Activated naive CD8-positive, alpha-beta T cell (primary cell): Measurements from ENCODE around the gene PXYLP1.
A peak's percentile ranks its signal among the peaks of the same experiment; 100 is the strongest.

ENCODE experiments used
- H3K27ac Mint-ChIP-seq: one replicate; pipeline ENCODE4 v1.8.0; 2021; ENCODE audit warnings: mixed read lengths
- H3K27me3 Mint-ChIP-seq: one replicate; pipeline ENCODE4 v1.8.0; 2021; ENCODE audit warnings: mixed read lengths
- H3K36me3 Mint-ChIP-seq: one replicate; pipeline ENCODE4 v1.8.0; 2021; ENCODE audit warnings: mixed read lengths
- H3K4me1 Mint-ChIP-seq: one replicate; pipeline ENCODE4 v1.8.0; 2021; ENCODE audit warnings: low read depth, mixed read lengths
- H3K4me3 Mint-ChIP-seq: one replicate; pipeline ENCODE4 v1.8.0; 2021; ENCODE audit warnings: mild to moderate bottlenecking, mixed read lengths
- H3K9me3 Mint-ChIP-seq: one replicate; pipeline ENCODE4 v1.8.0; 2021; ENCODE audit warnings: low read depth, mixed read lengths

Gene PXYLP1

GRCh38 chr3:141321109-141321497, 89.5 kb downstream of the PXYLP1 start:
- peaks cover 11% of the 10 kb centered on the region for H3K9me3 Mint-ChIP-seq
- H3K4me3 Mint-ChIP-seq, result no peak overlapping the region
- peaks cover 10% of the 10 kb centered on the region for H3K36me3 Mint-ChIP-seq
- H3K27ac Mint-ChIP-seq, result peak overlapping the region; percentile 67
- no peaks in the 10 kb centered on the region for H3K27me3 Mint-ChIP-seq
- H3K4me1 Mint-ChIP-seq, result peaks cover 32% of the 10 kb centered on the region

DNA sequence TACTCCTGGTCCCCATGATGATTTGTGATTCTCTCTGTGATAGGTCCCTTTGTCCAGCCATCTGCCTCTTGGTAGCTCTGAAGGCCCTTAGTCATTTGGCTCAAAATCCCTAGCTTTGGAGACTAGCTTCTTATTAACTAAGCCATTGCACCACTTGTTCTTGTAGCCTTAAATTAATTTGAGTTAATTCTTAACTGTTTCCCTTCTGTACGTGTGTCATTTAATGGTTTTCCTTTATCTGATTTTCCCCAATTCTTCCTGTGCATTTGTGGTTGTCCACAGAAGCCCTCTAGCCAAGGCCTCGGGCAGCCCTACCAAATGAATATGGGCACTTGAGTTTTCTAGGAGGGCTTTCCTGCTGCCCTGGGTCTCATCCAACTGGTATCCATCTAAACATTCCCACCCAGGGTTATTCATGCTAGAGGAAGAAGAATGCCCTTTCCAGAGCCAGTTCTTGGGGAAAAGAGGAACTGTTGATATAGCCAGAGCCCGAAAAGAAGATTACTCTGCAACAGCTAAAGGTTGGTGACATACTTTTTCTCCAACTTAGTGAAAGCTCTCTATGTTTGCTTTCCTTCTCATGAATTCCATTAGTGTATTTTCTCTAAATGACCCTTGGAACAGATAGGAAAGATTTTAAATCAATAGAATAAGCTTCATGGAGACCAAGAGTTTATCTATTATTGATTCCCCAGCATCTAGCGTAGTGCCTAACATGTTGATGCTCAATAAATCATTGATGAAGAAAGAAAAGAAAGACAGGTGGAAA, 92.5 kb downstream of the PXYLP1 start:
- Mint-ChIP-seq H3K9me3 (peaks cover 11% of the 10 kb centered on the region), H3K36me3 (peaks cover 10% of the 10 kb centered on the region), H3K27me3 (no peaks in the 10 kb centered on the region), H3K27ac (no peak overlapping the region), H3K4me1 (peaks cover 38% of the 10 kb centered on the region), H3K4me3 (no peak overlapping the region)

- no peaks in the 10 kb centered on the region for H3K36me3 Mint-ChIP-seq
- no peaks in the 10 kb centered on the region for H3K9me3 Mint-ChIP-seq
- no peak overlapping the region for H3K4me3 Mint-ChIP-seq
- H3K27ac Mint-ChIP-seq, result no peak overlapping the region
- no peaks in the 10 kb centered on the region for H3K27me3 Mint-ChIP-seq
- H3K4me1 Mint-ChIP-seq, result peaks cover 18% of the 10 kb centered on the region
These were observed 94.5 kb downstream of the PXYLP1 start for GRCh38 chr3:141326123-141326522.

DNA sequence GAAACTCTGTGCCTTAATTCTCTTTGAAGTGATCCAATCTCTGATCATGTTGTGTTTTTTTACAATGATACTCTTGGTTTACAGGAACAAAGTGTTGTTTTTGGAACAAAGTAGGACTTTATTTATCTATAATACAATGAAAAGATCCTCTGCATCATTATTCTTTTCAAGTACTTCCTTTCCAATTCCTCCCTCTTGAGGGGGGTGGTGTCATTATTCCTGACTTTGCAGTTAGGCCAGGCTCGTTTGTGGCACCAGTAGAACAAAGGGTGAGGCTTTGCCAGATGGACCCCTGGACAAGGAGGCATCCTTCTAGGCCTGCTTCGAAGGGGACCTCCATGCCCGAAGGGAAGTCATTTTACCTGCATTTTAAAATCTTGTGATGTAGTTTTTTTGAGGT, 95.0 kb downstream of the PXYLP1 start:
- Mint-ChIP-seq H3K36me3 (no peaks in the 10 kb centered on the region), H3K9me3 (no peaks in the 10 kb centered on the region), H3K4me3 (no peak overlapping the region), H3K4me1 (peaks cover 13% of the 10 kb centered on the region), H3K27me3 (no peaks in the 10 kb centered on the region), H3K27ac (no peak overlapping the region)

DNA sequence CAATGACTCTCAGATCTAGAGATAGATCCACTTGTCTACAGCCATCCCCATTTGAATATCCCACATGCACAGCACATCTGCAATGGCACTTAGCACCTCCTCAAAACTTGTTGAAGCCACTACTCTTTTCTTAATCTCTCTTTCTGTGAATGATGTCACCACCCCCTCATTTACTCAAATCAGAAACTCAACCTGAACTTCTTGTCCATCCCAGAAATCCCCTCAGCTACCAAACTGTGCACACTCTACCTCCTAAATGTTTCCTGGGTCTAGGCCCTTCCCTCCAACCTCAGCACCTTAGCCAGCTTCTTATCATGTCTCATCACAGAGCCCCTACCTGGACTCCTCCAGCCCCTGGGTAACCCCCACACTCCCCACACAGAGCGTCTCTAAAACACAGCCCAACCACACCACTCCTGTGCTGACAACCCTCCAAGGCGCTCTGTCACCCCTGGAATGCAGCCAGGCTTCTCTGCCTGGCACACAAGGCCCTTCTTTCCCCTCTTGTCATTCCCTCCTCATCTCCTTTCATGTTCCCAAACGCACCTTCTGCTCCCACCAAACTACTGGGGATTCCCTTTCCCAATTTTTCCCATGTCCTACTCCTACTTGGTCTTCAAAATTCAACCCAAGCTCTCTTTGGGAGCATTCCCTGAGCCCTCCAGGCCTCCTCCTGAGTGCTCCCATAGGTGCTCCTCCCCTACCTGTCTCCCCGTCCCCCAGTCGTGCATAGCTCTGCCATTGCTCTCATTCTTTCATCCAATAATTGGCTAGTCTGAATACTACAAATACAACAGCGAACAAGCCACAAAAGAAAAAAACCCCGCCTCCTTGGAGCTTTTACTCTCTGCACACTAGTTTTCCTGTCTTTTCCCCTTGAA, 96.9 kb downstream of the PXYLP1 start:
- no peaks in the 10 kb centered on the region for H3K9me3 Mint-ChIP-seq
- no peaks in the 10 kb centered on the region for H3K36me3 Mint-ChIP-seq
- no peak overlapping the region for H3K27ac Mint-ChIP-seq

GRCh38 chr3:141330235-141330634, 98.6 kb downstream of the PXYLP1 start:
- H3K9me3 Mint-ChIP-seq, result no peaks in the 10 kb centered on the region
- H3K4me3 Mint-ChIP-seq, result no peak overlapping the region
- H3K36me3 Mint-ChIP-seq, result no peaks in the 10 kb centered on the region
- H3K27ac Mint-ChIP-seq, result no peak overlapping the region
- peaks cover 9% of the 10 kb centered on the region for H3K4me1 Mint-ChIP-seq
- H3K27me3 Mint-ChIP-seq, result no peaks in the 10 kb centered on the region

More for the DNA sequence above, 96.9 kb downstream of the PXYLP1 start:
- H3K4me1 Mint-ChIP-seq, result peaks cover 9% of the 10 kb centered on the region
- no peak overlapping the region for H3K4me3 Mint-ChIP-seq
- H3K27me3 Mint-ChIP-seq, result no peaks in the 10 kb centered on the region

DNA sequence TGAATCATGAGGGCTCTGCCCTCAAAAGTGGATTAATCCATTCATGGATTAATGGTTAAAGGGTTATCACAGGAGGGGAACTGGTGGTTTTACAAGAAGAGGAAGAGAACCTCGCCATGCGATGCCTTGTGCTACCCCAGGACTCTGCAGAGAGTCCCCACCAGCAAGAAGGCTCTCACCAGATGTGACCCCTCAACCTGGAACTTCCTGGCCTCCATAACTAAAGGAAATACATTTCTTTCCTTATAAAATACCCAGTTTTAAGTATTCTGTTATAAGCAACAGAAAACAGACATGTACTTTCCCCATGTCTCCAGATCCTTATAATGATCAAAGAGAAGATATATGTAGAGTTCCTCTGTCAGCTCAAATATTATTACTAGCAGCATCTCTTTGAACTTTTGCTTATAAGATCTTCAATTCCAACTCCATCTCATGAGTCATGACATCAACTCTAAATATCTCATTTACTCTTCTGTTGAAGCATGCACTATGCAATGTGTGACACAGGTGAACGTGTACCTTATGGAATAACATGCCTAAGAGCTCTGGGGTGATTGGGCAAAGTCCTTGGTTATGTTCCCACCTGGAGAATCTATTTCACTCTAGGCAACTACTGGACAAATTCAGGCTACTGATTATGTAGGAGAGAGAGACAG, 99.2 kb downstream of the PXYLP1 start:
- no peak overlapping the region for H3K4me3 Mint-ChIP-seq
- peaks cover 8% of the 10 kb centered on the region for H3K4me1 Mint-ChIP-seq
- peaks cover 2% of the 10 kb centered on the region for H3K27me3 Mint-ChIP-seq
- H3K27ac Mint-ChIP-seq, result no peak overlapping the region
- H3K9me3 Mint-ChIP-seq, result no peaks in the 10 kb centered on the region
- no peaks in the 10 kb centered on the region for H3K36me3 Mint-ChIP-seq

DNA sequence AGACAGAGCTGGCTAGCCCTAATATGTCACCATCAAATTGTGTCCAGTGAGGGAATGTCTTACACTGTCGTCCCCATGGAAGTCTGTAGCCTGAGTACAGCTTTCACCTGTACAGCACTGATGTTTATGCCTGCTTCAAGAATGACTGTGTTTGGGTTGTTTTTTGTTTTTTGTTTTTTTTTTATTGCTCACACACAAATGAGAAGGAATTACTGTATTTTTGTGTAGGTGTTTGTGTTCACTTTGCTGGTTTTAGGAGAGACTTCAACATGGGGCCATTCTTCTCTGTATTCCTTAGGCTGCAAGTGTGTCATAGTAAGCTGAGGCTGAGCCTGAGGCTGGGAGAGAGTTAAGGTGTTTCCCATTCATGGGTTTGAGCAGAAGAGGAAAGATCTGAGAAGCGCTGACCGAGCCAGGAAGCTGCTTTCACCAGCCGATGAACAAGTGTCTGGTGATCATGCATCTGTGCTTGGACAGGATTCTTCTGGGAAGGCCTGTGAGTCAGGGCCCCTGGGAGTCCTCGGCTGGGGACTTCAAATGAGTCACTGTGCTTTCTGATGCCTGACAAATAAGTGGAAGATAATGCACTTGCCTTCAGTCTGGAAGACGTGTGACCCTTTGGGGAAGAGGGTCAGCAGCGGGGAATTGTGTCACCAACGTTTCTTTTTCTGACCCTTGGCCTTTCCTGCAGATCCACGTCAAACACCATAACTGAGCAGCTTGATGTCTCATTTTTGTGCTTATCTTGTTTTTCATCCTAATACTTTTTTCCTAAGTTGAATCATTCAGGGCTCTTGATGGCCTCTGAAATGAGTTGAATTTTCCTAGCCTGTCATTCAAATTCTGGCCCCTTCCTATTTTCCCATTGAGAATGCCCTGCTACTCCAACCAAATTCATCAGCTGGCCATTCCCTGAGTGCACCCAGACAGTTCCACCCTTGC, 100.0 kb downstream of the PXYLP1 start:
- Mint-ChIP-seq H3K27ac (no peak overlapping the region), H3K4me1 (peaks cover 2% of the 10 kb centered on the region), H3K9me3 (no peaks in the 10 kb centered on the region), H3K36me3 (no peaks in the 10 kb centered on the region), H3K27me3 (peaks cover 2% of the 10 kb centered on the region), H3K4me3 (no peak overlapping the region)

DNA sequence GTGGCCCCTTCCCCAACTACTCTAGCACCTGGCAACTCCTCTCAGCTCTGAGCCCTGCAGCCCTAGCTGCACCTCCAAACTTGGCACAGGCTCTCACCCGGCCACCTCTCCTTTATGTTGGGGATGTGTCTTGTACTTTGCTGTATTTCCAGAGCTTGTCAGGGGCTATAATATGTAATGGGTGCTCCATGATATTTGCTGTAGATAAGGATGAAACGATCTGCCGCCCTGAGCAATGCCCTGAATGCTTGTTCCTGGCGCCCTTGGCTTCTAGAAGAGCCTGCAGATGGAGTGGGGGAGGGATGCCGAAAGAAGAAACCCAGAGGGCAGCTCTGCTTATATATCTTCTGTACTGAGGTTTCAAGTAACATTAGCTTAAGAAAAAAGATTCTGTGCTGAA, 100.8 kb downstream of the PXYLP1 start:
- Mint-ChIP-seq H3K4me3 (no peak overlapping the region), H3K27me3 (peaks cover 2% of the 10 kb centered on the region), H3K9me3 (no peaks in the 10 kb centered on the region), H3K36me3 (no peaks in the 10 kb centered on the region), H3K4me1 (no peaks in the 10 kb centered on the region), H3K27ac (no peak overlapping the region)

GRCh38 chr3:141333836-141334626, 102.4 kb downstream of the PXYLP1 start:
- H3K36me3 Mint-ChIP-seq, result no peaks in the 10 kb centered on the region
- no peak overlapping the region for H3K4me3 Mint-ChIP-seq
- no peaks in the 10 kb centered on the region for H3K4me1 Mint-ChIP-seq
- peaks cover 2% of the 10 kb centered on the region for H3K27me3 Mint-ChIP-seq
- no peak overlapping the region for H3K27ac Mint-ChIP-seq
- H3K9me3 Mint-ChIP-seq, result no peaks in the 10 kb centered on the region

DNA sequence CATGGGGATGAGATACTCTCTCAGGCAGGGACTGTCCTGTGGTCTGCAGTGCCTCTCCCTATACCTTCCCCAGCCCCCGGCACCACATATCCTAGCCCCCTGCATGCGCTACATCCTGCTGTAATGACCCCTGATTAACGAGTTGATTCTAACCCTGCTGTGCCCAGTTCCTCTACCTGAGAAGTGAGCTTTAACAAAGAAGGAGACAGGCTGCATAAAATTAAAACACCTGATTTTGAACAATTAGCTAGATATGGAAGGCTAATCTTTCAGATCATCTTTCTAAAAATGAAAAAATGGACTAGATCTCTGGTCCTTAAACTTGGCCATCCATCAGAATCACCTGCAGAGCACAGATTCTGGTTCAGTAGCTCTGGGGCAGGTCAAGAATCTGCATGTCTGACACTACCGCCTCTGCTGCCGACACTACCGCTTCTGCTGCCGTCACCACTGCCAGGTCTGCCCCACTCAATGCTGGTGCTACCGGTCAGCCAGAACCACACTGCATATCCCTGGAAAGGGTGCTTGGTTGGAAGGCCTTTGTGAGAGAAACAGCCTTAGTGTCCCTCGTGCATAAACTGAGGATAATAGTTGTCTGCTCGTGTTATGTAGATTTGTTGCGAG, 103.1 kb downstream of the PXYLP1 start:
- no peak overlapping the region for H3K4me3 Mint-ChIP-seq
- H3K27ac Mint-ChIP-seq, result no peak overlapping the region
- H3K36me3 Mint-ChIP-seq, result peaks cover 2% of the 10 kb centered on the region
- no peaks in the 10 kb centered on the region for H3K9me3 Mint-ChIP-seq
- no peaks in the 10 kb centered on the region for H3K4me1 Mint-ChIP-seq
- H3K27me3 Mint-ChIP-seq, result peaks cover 2% of the 10 kb centered on the region

DNA sequence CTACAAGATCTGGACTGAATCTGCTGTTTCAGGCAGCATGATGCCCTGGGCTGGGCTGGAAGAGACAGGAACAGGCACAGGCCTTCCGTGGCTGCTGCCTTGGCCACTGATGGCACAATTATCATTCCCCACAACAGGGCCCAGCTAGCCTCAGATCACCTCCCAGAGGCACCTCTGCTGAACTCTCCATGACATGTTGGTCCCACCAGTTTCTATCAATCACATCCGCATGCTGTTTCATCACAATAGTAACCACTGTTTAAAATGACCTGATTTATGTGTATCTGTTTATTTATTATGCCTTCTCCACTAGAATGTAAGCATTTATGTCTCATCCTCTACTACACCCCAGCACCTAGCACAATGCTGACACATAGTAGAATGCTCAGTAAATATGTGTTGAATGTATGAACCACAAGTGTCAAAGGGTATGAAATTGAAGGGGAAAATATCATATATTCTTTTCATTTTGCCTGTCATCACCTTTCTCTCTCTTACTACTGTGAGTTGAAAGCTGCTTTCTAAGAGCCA, 104.0 kb downstream of the PXYLP1 start:
- H3K27me3 Mint-ChIP-seq, result peaks cover 2% of the 10 kb centered on the region
- peaks cover 3% of the 10 kb centered on the region for H3K36me3 Mint-ChIP-seq
- no peaks in the 10 kb centered on the region for H3K4me1 Mint-ChIP-seq
- H3K4me3 Mint-ChIP-seq, result no peak overlapping the region
- no peak overlapping the region for H3K27ac Mint-ChIP-seq
- no peaks in the 10 kb centered on the region for H3K9me3 Mint-ChIP-seq
